Epithelial cell of prostate (primary cell): ENCODE measurements around the gene DLGAP1.

Source experiments
- DNase-seq: peaks from one replicate; pipeline ENCODE4 v3.0.0-alpha.2; 2011; ENCODE audit warnings: low read depth, low spot score
- H3K27ac ChIP-seq: fragments of 450-650 bp; 2 replicates; pipeline ENCODE4 v1.5.1; 2017; ENCODE audit warnings: mild to moderate bottlenecking

DLGAP1 gene

GRCh38 chr18:4020026-4020425, 435.1 kb downstream of the DLGAP1 start:
- no peak overlapping the region for H3K27ac ChIP-seq
- DNase-seq = no peak

- no peak for DNase-seq
- H3K27ac ChIP-seq = no peak overlapping the region
These were observed 437.6 kb downstream of the DLGAP1 start for GRCh38 chr18:4017480-4017879.

DNA sequence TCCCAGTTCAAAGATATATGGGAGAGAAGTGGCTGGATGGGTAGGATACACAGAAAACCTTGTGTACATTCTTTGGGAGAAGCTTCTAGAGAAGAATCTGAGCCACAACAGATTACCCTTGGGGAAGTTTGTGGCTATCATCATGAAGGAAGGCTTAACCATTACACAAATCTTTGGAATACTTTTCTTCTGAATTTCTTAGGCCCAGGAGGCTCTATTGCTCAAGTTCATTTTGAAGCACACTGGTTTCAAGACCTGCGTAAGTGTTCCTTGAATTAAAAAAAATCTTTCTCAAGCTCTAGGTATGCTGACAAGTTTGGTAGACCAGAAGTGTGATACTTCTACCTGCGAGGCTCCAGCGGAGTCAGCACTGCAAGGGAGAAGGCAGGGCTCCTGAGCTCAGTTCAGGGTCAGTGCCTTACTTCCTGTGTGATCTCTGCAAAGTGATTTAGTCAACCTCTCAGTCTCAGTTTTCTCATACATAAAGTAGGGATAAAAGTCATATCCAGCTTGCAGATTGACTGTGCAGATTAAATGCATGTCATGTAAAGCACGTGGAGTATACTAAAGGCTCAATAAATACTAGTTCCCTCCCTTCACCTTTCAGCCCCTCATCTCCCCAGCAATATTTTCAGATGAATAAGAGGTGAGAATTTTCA, 438.6 kb downstream of the DLGAP1 start:
- no peak overlapping the region for H3K27ac ChIP-seq
- DNase-seq = no peak

- DNase-seq = no peak
- H3K27ac ChIP-seq = no peak overlapping the region
These were observed 447.3 kb downstream of the DLGAP1 start for GRCh38 chr18:4007846-4008245.

- no peak for DNase-seq
- no peak overlapping the region for H3K27ac ChIP-seq
These were observed 450.8 kb downstream of the DLGAP1 start for GRCh38 chr18:4004183-4004829.

- no peak for DNase-seq
- H3K27ac ChIP-seq = no peak overlapping the region
These were observed 456.3 kb downstream of the DLGAP1 start for GRCh38 chr18:3998698-3999333.

- no peak overlapping the region for H3K27ac ChIP-seq
- no peak for DNase-seq
These were observed 459.5 kb downstream of the DLGAP1 start for GRCh38 chr18:3995476-3996102.

GRCh38 chr18:3993941-3994687, 461.0 kb downstream of the DLGAP1 start:
- no peak overlapping the region for H3K27ac ChIP-seq
- DNase-seq = no peak

GRCh38 chr18:3985664-3986063, 469.4 kb downstream of the DLGAP1 start:
- DNase-seq = peak; percentile 84
- peak overlapping the region; percentile 78 for H3K27ac ChIP-seq

DNA sequence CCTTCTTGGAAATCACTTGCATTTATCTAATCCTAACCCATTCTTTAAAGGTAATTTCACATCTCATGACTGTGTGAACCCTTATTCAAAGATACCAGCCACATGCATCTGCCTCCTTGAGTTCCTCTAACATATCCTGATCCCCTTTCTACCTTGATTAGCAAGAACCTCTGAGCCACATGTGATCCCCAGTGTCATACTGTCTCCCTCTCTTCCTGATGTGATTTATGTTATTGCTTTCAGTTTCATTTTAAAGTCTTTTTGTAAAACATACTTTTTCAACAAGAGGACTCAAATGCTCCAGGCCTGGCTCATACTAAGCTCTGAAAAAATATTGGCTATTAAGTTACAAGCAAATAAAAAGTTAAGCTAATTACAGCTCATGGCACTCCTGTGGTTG, 470.1 kb downstream of the DLGAP1 start:
- no peak for DNase-seq
- H3K27ac ChIP-seq = peak overlapping the region; percentile 78

DNA sequence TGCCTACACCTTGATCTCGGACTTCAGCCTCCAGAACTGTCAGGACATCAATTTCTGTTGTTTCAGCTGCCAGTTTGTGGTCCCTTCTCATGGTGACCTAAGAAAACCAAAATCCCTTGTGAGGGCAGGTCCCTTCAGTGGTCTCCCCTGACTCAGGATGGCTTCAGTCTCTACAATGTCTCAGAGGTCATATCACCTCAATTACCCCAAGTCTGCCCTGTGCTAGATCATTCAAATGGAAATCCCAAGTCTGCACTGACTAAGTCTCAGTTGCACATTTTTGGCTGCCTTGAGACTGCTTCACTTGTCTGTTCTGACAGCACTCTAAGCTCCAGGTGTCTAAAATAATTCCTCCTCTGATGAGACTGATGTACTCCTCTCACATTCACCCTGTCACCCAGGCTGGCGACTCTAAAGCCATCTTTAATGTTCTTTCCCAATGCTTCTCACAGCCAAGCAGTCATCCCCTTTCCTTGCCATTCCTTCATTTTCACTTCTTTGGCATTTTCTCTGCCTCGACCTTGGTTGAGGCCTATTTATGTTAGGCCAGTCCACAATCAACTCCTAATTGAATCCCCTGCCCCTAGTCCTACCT, 470.8 kb downstream of the DLGAP1 start:
- peak overlapping the region; percentile 78 for H3K27ac ChIP-seq
- DNase-seq = no peak

- peak overlapping the region; percentile 78 for H3K27ac ChIP-seq
- peak; percentile 92 for DNase-seq
These were observed 471.6 kb downstream of the DLGAP1 start for GRCh38 chr18:3983351-3983969.

- no peak for DNase-seq
- peak overlapping the region; percentile 78 for H3K27ac ChIP-seq
These were observed 472.6 kb downstream of the DLGAP1 start for GRCh38 chr18:3982541-3982940.

DNA sequence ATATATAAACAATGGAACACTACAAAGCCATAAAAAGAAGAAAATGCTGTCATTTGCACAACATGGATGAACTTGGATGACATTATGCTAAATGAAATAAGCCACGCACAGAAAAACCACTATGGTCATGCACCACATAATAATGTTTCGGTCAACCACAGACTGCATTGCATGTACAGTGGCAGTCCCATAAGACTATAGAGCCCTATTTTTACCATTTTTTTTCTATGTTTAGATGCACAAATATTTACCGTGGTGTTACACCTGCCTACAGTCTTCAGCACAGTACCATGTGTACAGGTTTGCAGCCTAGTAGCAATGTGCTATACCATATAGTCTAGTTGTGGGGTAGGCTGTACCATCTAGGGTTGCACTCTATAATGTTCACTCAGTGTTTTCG, 476.1 kb downstream of the DLGAP1 start:
- no peak overlapping the region for H3K27ac ChIP-seq
- no peak for DNase-seq

DNA sequence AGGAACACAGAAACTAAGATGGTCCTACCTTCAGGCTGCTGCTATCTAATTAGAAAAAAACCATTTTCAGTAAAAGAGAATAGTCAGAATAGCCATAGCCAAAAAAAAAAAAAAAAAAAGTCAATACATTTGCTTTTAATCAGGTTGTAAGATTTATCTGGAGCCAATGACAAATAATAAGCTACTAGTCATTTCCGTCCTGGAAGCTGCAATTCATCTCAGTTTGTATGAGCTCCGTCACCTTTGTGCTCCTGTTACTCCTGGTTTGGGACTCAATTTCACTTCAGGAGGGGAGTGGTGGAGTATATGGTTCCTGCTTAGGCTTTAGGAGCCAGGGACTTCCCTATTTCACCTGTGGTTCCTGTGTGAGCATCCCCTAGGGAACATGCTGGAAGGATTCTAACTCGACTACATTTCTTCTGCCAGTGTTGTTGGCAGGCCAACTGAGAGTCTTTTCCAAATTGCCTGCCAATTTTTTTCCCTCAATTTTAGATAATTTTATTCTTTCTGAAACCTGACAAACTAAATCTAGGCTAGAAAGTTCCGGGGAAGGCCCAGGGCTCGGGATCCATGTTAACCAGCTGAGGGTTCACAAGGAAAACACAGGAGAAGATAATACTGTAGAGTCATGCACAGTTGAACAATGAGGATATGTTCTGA, 481.8 kb downstream of the DLGAP1 start:
- no peak overlapping the region for H3K27ac ChIP-seq
- no peak for DNase-seq

- no peak overlapping the region for H3K27ac ChIP-seq
These were observed 482.7 kb downstream of the DLGAP1 start for GRCh38 chr18:3972291-3972930.

GRCh38 chr18:3970929-3971328, 484.2 kb downstream of the DLGAP1 start:
- DNase-seq = no peak
- H3K27ac ChIP-seq = no peak overlapping the region

More at GRCh38 chr18:3972291-3972930, 482.7 kb downstream of the DLGAP1 start:
- DNase-seq = no peak

DNA sequence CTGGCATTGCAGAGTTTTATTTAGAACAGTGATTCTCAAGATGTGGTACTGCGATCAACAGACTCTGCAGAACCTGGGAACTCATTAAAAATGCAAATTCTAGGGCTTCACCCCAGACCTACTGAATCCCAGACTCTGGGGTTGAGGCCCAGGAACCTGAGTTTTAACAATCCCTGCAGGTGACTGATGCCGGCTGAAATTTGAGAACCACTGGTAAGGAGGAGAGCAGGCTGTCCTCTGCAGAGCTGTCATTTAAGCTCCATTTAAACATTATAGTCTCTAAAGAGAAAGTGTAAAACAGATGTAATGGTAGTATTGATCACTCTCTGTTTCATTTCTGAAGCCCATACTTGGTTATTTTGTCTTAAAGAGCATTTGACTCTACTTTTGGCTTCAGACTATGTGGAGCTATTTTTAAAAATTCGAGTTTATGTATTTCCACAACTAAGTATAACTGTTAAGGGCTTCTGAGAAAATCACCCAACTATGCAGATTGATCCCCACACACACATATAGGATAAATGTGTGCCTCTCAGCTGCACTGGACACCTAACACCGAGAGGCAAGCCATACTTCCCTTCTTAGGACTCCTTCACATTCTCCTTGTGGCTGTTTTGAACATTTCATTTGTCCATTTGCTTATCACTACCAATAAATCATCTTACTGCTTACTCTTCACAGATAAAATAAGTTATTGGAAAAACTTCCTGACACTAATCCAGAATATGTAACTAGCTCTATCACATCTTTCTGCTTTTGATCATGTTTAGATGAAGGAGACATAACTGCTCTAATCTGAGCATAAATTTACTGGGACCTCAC, 487.5 kb downstream of the DLGAP1 start:
- H3K27ac ChIP-seq = no peak overlapping the region
- DNase-seq = no peak
